ENCODE data around the gene PAX2. TPM values are rescaled to one million over a fixed set of nuclear protein-coding genes. Genes with fewer than 3 reads are reported as not detected.

Gene PAX2
- total RNA-seq, 4 donors from 2014 or later, result not detected

DNA sequence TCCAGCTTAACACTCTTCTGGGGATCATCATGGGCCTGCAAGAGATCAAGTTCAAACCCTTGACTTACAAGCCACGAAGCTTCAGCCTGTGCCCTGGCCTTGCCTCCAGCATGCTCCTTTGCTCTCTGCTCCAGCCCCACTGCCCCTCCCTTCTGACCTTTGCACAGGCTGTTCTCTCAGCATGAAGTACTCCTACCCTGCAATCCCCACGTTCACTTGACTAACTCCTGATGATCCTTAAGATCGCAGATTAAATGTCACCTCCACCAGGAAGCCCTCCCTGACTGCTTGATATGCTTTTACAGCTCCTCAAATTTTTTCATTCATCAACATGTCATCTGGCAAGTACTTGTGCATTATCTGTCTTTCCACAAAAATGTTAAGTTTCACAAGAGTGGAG lies 91.9 kb downstream of the PAX2 start:
- Histone ChIP-seq H3K27me3 (no peaks in the 10 kb centered on the region), H3K4me1 (no peaks in the 10 kb centered on the region), H3K27ac (no peak overlapping the region), H3K9me3 (no peaks in the 10 kb centered on the region), H3K36me3 (no peaks in the 10 kb centered on the region), H3K4me3 (replicated peaks in 1 of 3) (no peak overlapping the region)
- no peak for DNase-seq
- intact Hi-C loops (cut with DNase I), result no loop called here
- 49 to 60% methylated on average over 3 of the region's 3 CpGs for WGBS, 2 donors
- TF ChIP-seq, protein P1, sequence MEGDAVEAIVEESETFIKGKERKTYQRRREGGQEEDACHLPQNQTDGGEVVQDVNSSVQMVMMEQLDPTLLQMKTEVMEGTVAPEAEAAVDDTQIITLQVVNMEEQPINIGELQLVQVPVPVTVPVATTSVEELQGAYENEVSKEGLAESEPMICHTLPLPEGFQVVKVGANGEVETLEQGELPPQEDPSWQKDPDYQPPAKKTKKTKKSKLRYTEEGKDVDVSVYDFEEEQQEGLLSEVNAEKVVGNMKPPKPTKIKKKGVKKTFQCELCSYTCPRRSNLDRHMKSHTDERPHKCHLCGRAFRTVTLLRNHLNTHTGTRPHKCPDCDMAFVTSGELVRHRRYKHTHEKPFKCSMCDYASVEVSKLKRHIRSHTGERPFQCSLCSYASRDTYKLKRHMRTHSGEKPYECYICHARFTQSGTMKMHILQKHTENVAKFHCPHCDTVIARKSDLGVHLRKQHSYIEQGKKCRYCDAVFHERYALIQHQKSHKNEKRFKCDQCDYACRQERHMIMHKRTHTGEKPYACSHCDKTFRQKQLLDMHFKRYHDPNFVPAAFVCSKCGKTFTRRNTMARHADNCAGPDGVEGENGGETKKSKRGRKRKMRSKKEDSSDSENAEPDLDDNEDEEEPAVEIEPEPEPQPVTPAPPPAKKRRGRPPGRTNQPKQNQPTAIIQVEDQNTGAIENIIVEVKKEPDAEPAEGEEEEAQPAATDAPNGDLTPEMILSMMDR (IDR thresholded peaks at IDR 0.05), result no peak
- TF ChIP-seq POLR2A (IDR thresholded peaks at IDR 0.05), result no peak

DNA sequence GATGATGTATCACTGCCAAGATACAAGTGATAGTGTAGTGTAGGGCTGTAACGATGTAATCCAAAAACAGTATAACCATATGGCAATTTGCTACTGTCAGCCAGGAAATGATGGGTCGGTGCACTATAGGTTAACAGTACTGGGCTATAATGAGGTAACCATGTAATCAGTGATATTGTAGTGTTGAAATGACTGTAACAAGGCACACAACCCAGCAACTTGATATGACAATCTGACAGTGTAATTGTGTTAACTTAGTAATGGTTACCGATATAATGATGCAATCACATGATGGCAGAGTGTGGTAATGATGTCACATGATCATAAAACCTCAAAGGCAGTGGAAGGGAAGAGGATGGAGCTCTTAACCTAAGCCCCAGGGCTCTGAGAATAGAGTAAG lies 93.6 kb downstream of the PAX2 start:
- 81 to 84% methylated on average over 3 of the region's 3 CpGs for WGBS, 2 donors
- Histone ChIP-seq H3K4me1 (no peaks in the 10 kb centered on the region), H3K27me3 (no peaks in the 10 kb centered on the region), H3K9me3 (no peaks in the 10 kb centered on the region), H3K27ac (no peak overlapping the region), H3K36me3 (no peaks in the 10 kb centered on the region), H3K4me3 (replicated peaks in 1 of 3) (no peak overlapping the region)
- TF ChIP-seq, protein P1 (IDR thresholded peaks at IDR 0.05), result no peak
- DNase-seq, result no peak
- intact Hi-C loops (cut with DNase I), result no loop called here

DNA sequence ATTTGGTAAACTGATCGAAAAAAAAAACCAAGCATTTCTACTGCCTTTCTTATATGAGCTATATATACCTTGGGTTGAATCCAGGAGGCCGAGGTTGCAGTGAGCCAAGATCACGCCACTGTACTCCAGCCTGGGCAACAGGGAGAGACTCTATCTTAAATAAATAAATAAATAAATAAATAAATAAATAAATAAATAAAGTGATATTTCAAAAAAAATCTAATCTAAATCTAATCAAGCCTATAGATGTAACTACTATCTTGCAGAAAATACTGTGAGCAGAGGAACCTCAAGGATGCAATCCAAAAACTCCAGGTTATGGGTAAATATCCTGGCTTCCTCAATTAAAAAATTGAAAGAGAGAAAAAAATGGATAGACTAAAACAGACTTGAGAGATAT lies 96.1 kb downstream of the PAX2 start:
- WGBS, 2 donors, result 89 to 93% methylated on average over 3 of the region's 3 CpGs
- no peak for TF ChIP-seq POLR2A (IDR thresholded peaks at IDR 0.05)
- TF ChIP-seq, protein P1 (IDR thresholded peaks at IDR 0.05), result no peak
- Histone ChIP-seq H3K9me3 (no peaks in the 10 kb centered on the region), H3K4me3 (replicated peaks in 1 of 3) (no peak overlapping the region), H3K27ac (no peak overlapping the region), H3K36me3 (no peaks in the 10 kb centered on the region), H3K27me3 (no peaks in the 10 kb centered on the region), H3K4me1 (no peaks in the 10 kb centered on the region)
- intact Hi-C loops (cut with DNase I), result no loop called here
- no peak for DNase-seq

DNA sequence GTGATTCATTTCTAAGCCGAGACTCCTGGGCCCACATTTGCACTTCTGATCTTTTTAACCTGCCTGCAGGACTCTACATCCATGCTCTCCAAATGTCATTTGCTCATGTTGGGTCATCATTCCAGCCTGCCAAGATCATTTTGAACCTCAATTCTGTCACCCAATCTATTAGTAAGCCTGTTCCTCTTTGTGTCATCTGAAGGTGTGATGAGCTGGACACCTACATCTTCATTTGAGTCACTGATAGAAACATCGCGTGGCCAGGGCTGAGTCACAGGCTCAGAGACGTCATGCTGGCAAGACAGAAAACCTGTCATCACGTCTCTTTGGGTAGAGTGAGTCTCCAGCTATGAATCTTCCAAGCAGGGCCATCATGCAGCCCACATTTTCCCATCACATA lies 102.1 kb downstream of the PAX2 start:
- H3K4me3 ChIP-seq (replicated peaks in 1 of 3), result no peak overlapping the region
- H3K27me3 ChIP-seq, result no peaks in the 10 kb centered on the region
- H3K4me1 ChIP-seq, result no peaks in the 10 kb centered on the region
- no peaks in the 10 kb centered on the region for H3K36me3 ChIP-seq
- intact Hi-C loops (cut with DNase I), result no loop called here
- no peak for TF ChIP-seq POLR2A (IDR thresholded peaks at IDR 0.05)
- TF ChIP-seq, protein P1 (IDR thresholded peaks at IDR 0.05), result no peak
- DNase-seq, result no peak
- WGBS, 2 donors, result 64 to 76% methylated on average over 5 of the region's 5 CpGs
- H3K9me3 ChIP-seq, result no peaks in the 10 kb centered on the region
- no peak overlapping the region for H3K27ac ChIP-seq

DNA sequence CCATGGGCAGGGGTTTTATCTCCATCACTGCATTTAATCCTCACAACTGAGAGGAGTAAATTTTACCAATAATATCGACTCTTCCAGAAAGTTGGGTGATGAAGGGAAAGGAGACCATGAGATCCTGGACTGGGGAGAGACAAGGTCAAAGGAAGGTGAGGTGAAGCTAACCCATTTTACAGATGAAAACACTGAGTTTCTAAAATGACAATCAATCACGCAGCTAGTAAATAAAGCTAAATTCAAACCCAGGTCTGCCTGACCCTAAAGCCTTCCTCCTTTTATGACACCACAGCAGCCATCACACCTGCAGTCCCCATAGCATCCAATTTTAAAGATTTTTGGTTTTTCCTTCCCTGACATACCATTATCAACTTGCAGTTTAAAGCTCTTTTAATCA lies 103.4 kb downstream of the PAX2 start:
- DNase-seq, result no peak
- Histone ChIP-seq H3K27me3 (no peaks in the 10 kb centered on the region), H3K27ac (no peak overlapping the region), H3K36me3 (no peaks in the 10 kb centered on the region), H3K4me1 (no peaks in the 10 kb centered on the region), H3K9me3 (no peaks in the 10 kb centered on the region), H3K4me3 (replicated peaks in 1 of 3) (no peak overlapping the region)
- WGBS, 2 donors, result 80 to 91% methylated on average over 2 of the region's 2 CpGs
- TF ChIP-seq, protein P1 (IDR thresholded peaks at IDR 0.05), result no peak
- TF ChIP-seq POLR2A (IDR thresholded peaks at IDR 0.05), result no peak
- intact Hi-C loops (cut with DNase I), result no loop called here
